PC-3 (cell line): ENCODE measurements around the gene ADGRL3. TPM values are rescaled to one million over a fixed set of nuclear protein-coding genes. Genes with fewer than 3 reads are reported as not detected.

ENCODE experiments used
- ATAC-seq: fragments of 200-7000 bp; cut with Tn5 transposase; 2 replicates; pipeline ENCODE4 v1.9.1; 2020; ENCODE audit warnings: mild to moderate bottlenecking, moderate library complexity
- BruUV-seq: library from RNA; stranded (reverse); fragments of 400-500 nt; replicated peaks from 2 replicates; lab custom pipeline; 2021; lab: Mats Ljungman, UMichigan
- CTCF ChIA-PET: fragments of 300-600 bp; sonication (Branson Sonifier 250); formaldehyde crosslinking; loops from one replicate; lab custom pipeline; 2022; ENCODE audit warnings: antibody characterized with exemption; lab: Charles Lee
- POLR2A ChIA-PET: fragments of 300-600 bp; sonication (Branson Sonifier 250); formaldehyde crosslinking; loops from one replicate; lab custom pipeline; 2022; ENCODE audit warnings: antibody characterized with exemption; ENCODE audit not compliant: unreplicated experiment; lab: Charles Lee
- DNase-seq: peaks from one replicate; pipeline ENCODE4 v3.0.0-alpha.2; 2015
- H2AFZ ChIP-seq: fragments of 300-600 bp; sonication (generic); 2 replicates; pipeline ENCODE4 v1.6.0; 2016; ENCODE audit warnings: antibody characterized with exemption, low read length
- H3F3A ChIP-seq: fragments of 300-600 bp; sonication (generic); one replicate; pipeline ENCODE4 v1.6.0; 2017; ENCODE audit warnings: antibody characterized with exemption, low read length, control low read depth, mild to moderate bottlenecking; ENCODE audit not compliant: unreplicated experiment
- H3K27ac ChIP-seq: fragments of 300-600 bp; sonication (generic); 2 replicates; pipeline ENCODE4 v1.5.1; 2016; ENCODE audit warnings: mild to moderate bottlenecking, low read length
- H3K27me3 ChIP-seq: fragments of 300-600 bp; sonication (generic); 2 replicates; pipeline ENCODE4 v1.6.1; 2016; ENCODE audit warnings: low read length, mixed read lengths
- H3K36me3 ChIP-seq: fragments of 300-600 bp; sonication (generic); 2 replicates; pipeline ENCODE4 v1.6.1; 2016; ENCODE audit warnings: low read depth, mixed run types, low read length, mixed read lengths
- H3K4me1 ChIP-seq: fragments of 300-600 bp; sonication (generic); 2 replicates; pipeline ENCODE4 v1.5.1; 2016; ENCODE audit warnings: low read length; ENCODE audit not compliant: insufficient read depth
- H3K4me2 ChIP-seq: fragments of 300-600 bp; sonication (generic); 2 replicates; pipeline ENCODE4 v1.6.0; 2016; ENCODE audit warnings: low read length
- H3K4me3 ChIP-seq: fragments of 300-600 bp; sonication (generic); 2 replicates; pipeline ENCODE4 v1.5.1; 2016; ENCODE audit warnings: mild to moderate bottlenecking, low read length, mixed read lengths
- H3K79me2 ChIP-seq: fragments of 300-600 bp; sonication (generic); 2 replicates; pipeline ENCODE4 v1.6.1; 2017; ENCODE audit warnings: low read length, mixed read lengths
- H3K9ac ChIP-seq: fragments of 300-600 bp; sonication (generic); 2 replicates; pipeline ENCODE4 v1.6.0; 2016; ENCODE audit warnings: mild to moderate bottlenecking, low read length
- H3K9me2 ChIP-seq: fragments of 300-600 bp; sonication (generic); replicated peaks from 2 replicates; pipeline ENCODE4 v1.6.1; 2016; ENCODE audit warnings: mixed run types, low read length, mixed read lengths
- H3K9me3 ChIP-seq: fragments of 300-600 bp; sonication (generic); 2 replicates; pipeline ENCODE4 v1.6.1; 2016; ENCODE audit warnings: low read length, mixed read lengths
- H4K20me1 ChIP-seq: fragments of 300-600 bp; sonication (generic); 2 replicates; pipeline ENCODE4 v1.6.1; 2016; ENCODE audit warnings: low read length, mixed read lengths
- CTCF ChIP-seq: fragments of 300-600 bp; sonication (generic); conservative IDR thresholded peaks from 2 replicates; pipeline ENCODE4 v1.5.1; 2017; ENCODE audit warnings: antibody characterized with exemption, low read depth, mild to moderate bottlenecking, low read length
- EZH2 ChIP-seq: fragments of 300-600 bp; sonication (generic); IDR thresholded peaks from one replicate; pipeline ENCODE4 v1.6.1; 2017; ENCODE audit warnings: antibody characterized with exemption, mild to moderate bottlenecking, low read length; ENCODE audit not compliant: unreplicated experiment
- EZH2phosphoT487 ChIP-seq: fragments of 300-600 bp; sonication (generic); IDR thresholded peaks from 2 replicates; pipeline ENCODE4 v1.6.1; 2018; ENCODE audit warnings: mild to moderate bottlenecking, antibody characterized with exemption, low read length, borderline replicate concordance
- intact Hi-C: fragments of 100-400 bp; cut with micrococcal nuclease; formaldehyde crosslinking; loops from 2 replicates; pipeline ENCODE4 v1.9.0; 2023
- total RNA-seq: library from RNA; depleted of rRNA; stranded (reverse); fragments of >200 nt; gene quantifications from 2 replicates; pipeline ENCODE4 v1.2.3, GENCODE V29; 2014

ADGRL3 gene
- total RNA-seq, 1 experiment from 2014 or later: 0.66 TPM

GRCh38 chr4:61579786-61580185, 379.7 kb downstream of the ADGRL3 start:
- Histone ChIP-seq H3K9ac (no peak overlapping the region), H3K27me3 (no peaks in the 10 kb centered on the region), H2AFZ (no peak overlapping the region), H3K4me3 (no peak overlapping the region), H3K36me3 (no peaks in the 10 kb centered on the region), H4K20me1 (no peaks in the 10 kb centered on the region), H3K9me2 (0 out of 2 replicates have a peak, but pooled peaks cover 2% of the 10 kb centered on the region), H3K79me2 (no peaks in the 10 kb centered on the region), H3F3A (no peaks in the 10 kb centered on the region), H3K27ac (no peak overlapping the region), H3K4me2 (no peak overlapping the region), H3K9me3 (no peaks in the 10 kb centered on the region), H3K4me1 (peaks cover 32% of the 10 kb centered on the region)
- DNase-seq (no peak), ATAC-seq (no peak)
- CTCF ChIA-PET: no interaction called here
- POLR2A ChIA-PET: no interaction called here
- no peak for TF ChIP-seq CTCF
- TF ChIP-seq EZH2phosphoT487: no peak
- no peak for TF ChIP-seq EZH2
- no TSS peak for BruUV-seq
- intact Hi-C loops: no loop called here

- Histone ChIP-seq H3K4me2 (no peak overlapping the region; the same call in 1 of the 2 replicates), H3K9me2 (0 out of 2 replicates have a peak, but pooled peaks cover 2% of the 10 kb centered on the region), H2AFZ (no peak overlapping the region), H3K4me1 (peaks cover 27% of the 10 kb centered on the region), H4K20me1 (no peaks in the 10 kb centered on the region), H3K27ac (no peak overlapping the region), H3K36me3 (no peaks in the 10 kb centered on the region), H3K9me3 (no peaks in the 10 kb centered on the region), H3K27me3 (no peaks in the 10 kb centered on the region), H3F3A (no peaks in the 10 kb centered on the region), H3K79me2 (no peaks in the 10 kb centered on the region), H3K9ac (no peak overlapping the region), H3K4me3 (no peak overlapping the region)
- TF ChIP-seq EZH2phosphoT487 (no peak), CTCF (no peak), EZH2 (no peak)
- ChIA-PET POLR2A (no interaction called here), CTCF (no interaction called here)
- no TSS peak for BruUV-seq
- ATAC-seq: peak; percentile 56
- intact Hi-C loops: no loop called here
- peak; percentile 41 for DNase-seq
These were observed 380.7 kb downstream of the ADGRL3 start for GRCh38 chr4:61580721-61581377.

- Histone ChIP-seq H3K79me2 (no peaks in the 10 kb centered on the region), H2AFZ (no peak overlapping the region), H3K4me3 (no peak overlapping the region), H3K9me3 (no peaks in the 10 kb centered on the region), H3K4me2 (no peak overlapping the region), H3K27ac (no peak overlapping the region), H3K36me3 (no peaks in the 10 kb centered on the region), H3K4me1 (peaks cover 25% of the 10 kb centered on the region), H3K9ac (no peak overlapping the region), H3F3A (no peaks in the 10 kb centered on the region), H3K27me3 (no peaks in the 10 kb centered on the region), H4K20me1 (no peaks in the 10 kb centered on the region), H3K9me2 (0 out of 2 replicates have a peak, but pooled peaks cover 2% of the 10 kb centered on the region)
- CTCF ChIA-PET: no interaction called here
- TF ChIP-seq EZH2phosphoT487 (no peak), CTCF (no peak), EZH2 (no peak)
- DNase-seq (peak; percentile 92), ATAC-seq (peak; percentile 87)
- no TSS peak for BruUV-seq
- intact Hi-C loops: no loop called here
- POLR2A ChIA-PET: no interaction called here
These were observed 383.6 kb downstream of the ADGRL3 start for GRCh38 chr4:61583696-61584095.
